ENCODE measurements around the gene C7orf25. TPM values are rescaled to one million over a fixed set of nuclear protein-coding genes. Genes with fewer than 3 reads are reported as not detected.

The C7orf25 gene
- total and polyA plus RNA-seq, 2 of the 13 experiments (the other 11 are each of a cell fraction or from before 2014, with no cell fraction given) = 0.37 to 1.3 TPM

DNA sequence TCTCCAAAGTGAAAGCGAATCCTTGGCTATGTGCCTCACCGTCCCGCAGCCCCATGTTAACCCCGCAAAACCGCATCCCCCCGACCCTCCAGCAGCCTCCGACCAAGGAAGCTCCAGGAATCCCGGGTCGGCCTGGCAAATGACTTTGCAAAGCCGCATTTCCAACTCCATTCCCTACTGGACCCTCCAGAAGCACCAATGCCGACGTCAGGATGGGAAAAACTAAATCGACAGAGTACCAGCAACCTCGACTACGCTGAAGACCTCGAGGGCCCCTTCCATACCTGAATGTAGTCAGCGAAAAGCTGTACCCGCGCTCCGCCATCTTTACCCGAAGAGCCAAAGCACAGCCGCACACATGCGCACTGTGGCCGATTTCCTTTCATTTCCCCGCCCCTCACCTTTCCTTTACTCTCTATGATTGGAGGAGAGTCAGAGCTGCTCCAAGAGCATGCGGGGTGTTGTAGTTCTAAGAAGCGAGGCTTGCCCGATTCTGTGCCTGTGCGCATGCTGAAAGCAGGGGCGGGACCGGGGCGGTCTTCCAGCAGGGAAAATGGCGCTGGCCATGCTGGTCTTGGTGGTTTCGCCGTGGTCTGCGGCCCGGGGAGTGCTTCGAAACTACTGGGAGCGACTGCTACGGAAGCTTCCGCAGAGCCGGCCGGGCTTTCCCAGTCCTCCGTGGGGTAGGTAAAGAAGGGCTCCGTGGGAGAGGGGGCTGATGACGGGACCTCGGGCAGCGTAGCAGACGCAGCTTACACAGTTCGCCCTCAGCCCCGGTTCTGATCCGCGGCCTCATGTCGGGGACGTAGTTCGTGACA lies 20.2 kb upstream of the C7orf25 start, which contains the start of the genes MRPL32 and PSMA2 (continued):
- TF ChIP-seq, protein P1, sequence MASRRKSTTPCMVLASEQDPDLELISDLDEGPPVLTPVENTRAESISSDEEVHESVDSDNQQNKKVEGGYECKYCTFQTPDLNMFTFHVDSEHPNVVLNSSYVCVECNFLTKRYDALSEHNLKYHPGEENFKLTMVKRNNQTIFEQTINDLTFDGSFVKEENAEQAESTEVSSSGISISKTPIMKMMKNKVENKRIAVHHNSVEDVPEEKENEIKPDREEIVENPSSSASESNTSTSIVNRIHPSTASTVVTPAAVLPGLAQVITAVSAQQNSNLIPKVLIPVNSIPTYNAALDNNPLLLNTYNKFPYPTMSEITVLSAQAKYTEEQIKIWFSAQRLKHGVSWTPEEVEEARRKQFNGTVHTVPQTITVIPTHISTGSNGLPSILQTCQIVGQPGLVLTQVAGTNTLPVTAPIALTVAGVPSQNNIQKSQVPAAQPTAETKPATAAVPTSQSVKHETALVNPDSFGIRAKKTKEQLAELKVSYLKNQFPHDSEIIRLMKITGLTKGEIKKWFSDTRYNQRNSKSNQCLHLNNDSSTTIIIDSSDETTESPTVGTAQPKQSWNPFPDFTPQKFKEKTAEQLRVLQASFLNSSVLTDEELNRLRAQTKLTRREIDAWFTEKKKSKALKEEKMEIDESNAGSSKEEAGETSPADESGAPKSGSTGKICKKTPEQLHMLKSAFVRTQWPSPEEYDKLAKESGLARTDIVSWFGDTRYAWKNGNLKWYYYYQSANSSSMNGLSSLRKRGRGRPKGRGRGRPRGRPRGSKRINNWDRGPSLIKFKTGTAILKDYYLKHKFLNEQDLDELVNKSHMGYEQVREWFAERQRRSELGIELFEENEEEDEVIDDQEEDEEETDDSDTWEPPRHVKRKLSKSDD (CRISPR knock-in tag; IDR thresholded peaks at IDR 0.05; ENCODE audit: low read depth) = 0 out of 2 replicates have a peak, but pooled peaks have one; percentile 16
- TF ChIP-seq BHLHE40 (IDR thresholded peaks at IDR 0.05; ENCODE audit: low read length) (no peak), SPEN (CRISPR knock-in tag; IDR thresholded peaks at IDR 0.05; ENCODE audit: low read depth) (peak; percentile 49; the same call in 1 of the 2 replicates), THAP11 (CRISPR knock-in tag; IDR thresholded peaks at IDR 0.05) (peak; percentile 99), KAT7 (CRISPR knock-in tag; IDR thresholded peaks at IDR 0.05; ENCODE audit: borderline replicate concordance) (peak; percentile 91), ZNF749 (CRISPR knock-in tag; IDR thresholded peaks at IDR 0.05; ENCODE audit: borderline replicate concordance) (peak; percentile 64; the same call in 1 of the 2 replicates), ESRRA (CRISPR knock-in tag; IDR thresholded peaks at IDR 0.05; ENCODE audit: low read depth) (no peak), IKZF4 (CRISPR knock-in tag; IDR thresholded peaks at IDR 0.05; ENCODE audit: borderline replicate concordance, low read depth, not compliant biosample characterization) (no peak), ZNF788 (CRISPR knock-in tag; IDR thresholded peaks at IDR 0.05; ENCODE audit: borderline replicate concordance) (peak; percentile 56; the same call in 1 of the 2 replicates), FOSL1 (CRISPR knock-in tag; IDR thresholded peaks at IDR 0.05; ENCODE audit: borderline replicate concordance) (no peak), ZNF20 (CRISPR knock-in tag; IDR thresholded peaks at IDR 0.05) (no peak), POLR2AphosphoS5 (IDR thresholded peaks at IDR 0.05; ENCODE audit: low read depth, low read length) (peak; percentile 93), SP2 (CRISPR knock-in tag; IDR thresholded peaks at IDR 0.05) (peak; percentile 84), TBX2 (CRISPR knock-in tag; IDR thresholded peaks at IDR 0.05; ENCODE audit: borderline replicate concordance) (peak; percentile 76), KLF6 (CRISPR knock-in tag; IDR thresholded peaks at IDR 0.05) (peak; percentile 85; the same call in 1 of the 2 replicates), ZNF430 (CRISPR knock-in tag; IDR thresholded peaks at IDR 0.05) (no peak), ZNF670 (CRISPR knock-in tag; IDR thresholded peaks at IDR 0.05; ENCODE audit: borderline replicate concordance) (peak; percentile 52; the same call in 1 of the 2 replicates), ZNF235 (CRISPR knock-in tag; IDR thresholded peaks at IDR 0.05; ENCODE audit: borderline replicate concordance) (0 out of 2 replicates have a peak, but pooled peaks have one; percentile 44)
- TF ChIP-seq, protein P2, sequence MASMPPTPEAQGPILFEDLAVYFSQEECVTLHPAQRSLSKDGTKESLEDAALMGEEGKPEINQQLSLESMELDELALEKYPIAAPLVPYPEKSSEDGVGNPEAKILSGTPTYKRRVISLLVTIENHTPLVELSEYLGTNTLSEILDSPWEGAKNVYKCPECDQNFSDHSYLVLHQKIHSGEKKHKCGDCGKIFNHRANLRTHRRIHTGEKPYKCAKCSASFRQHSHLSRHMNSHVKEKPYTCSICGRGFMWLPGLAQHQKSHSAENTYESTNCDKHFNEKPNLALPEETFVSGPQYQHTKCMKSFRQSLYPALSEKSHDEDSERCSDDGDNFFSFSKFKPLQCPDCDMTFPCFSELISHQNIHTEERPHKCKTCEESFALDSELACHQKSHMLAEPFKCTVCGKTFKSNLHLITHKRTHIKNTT (CRISPR knock-in tag; IDR thresholded peaks at IDR 0.05) = no peak
- TF ChIP-seq, protein P3, sequence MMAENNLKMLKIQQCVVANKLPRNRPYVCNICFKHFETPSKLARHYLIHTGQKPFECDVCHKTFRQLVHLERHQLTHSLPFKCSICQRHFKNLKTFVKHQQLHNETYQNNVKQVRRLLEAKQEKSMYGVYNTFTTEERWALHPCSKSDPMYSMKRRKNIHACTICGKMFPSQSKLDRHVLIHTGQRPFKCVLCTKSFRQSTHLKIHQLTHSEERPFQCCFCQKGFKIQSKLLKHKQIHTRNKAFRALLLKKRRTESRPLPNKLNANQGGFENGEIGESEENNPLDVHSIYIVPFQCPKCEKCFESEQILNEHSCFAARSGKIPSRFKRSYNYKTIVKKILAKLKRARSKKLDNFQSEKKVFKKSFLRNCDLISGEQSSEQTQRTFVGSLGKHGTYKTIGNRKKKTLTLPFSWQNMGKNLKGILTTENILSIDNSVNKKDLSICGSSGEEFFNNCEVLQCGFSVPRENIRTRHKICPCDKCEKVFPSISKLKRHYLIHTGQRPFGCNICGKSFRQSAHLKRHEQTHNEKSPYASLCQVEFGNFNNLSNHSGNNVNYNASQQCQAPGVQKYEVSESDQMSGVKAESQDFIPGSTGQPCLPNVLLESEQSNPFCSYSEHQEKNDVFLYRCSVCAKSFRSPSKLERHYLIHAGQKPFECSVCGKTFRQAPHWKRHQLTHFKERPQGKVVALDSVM (CRISPR knock-in tag; IDR thresholded peaks at IDR 0.05) = no peak
- TF ChIP-seq, protein P4, sequence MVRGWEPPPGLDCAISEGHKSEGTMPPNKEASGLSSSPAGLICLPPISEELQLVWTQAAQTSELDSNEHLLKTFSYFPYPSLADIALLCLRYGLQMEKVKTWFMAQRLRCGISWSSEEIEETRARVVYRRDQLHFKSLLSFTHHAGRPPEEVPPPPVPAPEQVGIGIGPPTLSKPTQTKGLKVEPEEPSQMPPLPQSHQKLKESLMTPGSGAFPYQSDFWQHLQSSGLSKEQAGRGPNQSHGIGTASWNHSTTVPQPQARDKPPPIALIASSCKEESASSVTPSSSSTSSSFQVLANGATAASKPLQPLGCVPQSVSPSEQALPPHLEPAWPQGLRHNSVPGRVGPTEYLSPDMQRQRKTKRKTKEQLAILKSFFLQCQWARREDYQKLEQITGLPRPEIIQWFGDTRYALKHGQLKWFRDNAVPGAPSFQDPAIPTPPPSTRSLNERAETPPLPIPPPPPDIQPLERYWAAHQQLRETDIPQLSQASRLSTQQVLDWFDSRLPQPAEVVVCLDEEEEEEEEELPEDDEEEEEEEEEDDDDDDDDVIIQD (CRISPR knock-in tag; IDR thresholded peaks at IDR 0.05; ENCODE audit: low read depth) = no peak
